ENCODE results near the gene KIAA2012.

DNA sequence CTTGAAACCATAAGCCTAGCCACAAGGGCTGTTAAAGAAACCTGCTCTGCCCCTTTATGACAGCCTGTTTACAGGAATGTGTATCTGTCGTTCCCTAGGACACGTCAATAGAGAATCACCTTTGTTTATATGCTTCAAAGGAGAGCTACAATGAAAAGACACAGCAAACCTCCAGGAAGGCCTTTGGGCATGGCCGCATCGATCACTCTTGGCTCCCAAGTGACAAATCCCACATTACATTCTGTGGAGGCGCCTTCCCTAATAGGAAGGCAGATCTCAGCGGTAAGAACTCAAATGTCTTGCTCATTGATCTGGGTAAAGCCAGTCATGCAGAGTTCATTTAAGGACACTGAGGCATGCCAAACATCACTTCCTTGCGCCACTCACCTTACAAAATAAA is 26.5 kb downstream of the KIAA2012 start:
- no peak for TF ChIP-seq EP300 (IDR thresholded peaks at IDR 0.05; ENCODE audit: borderline replicate concordance)
- no peak for TF ChIP-seq CEBPB (IDR thresholded peaks at IDR 0.05)
